Lower lobe of right lung (tissue), 2 donors: ENCODE measurements around the gene C17orf114.

Experiments used
- ATAC-seq, 2 donors: fragments of 200-7000 bp; cut with Tn5 transposase; one replicate each; pipeline ENCODE4 v1.9.1; 2020 to 2022; ENCODE audit warnings: mild to moderate bottlenecking in 2 of 2, moderate library complexity in 2 of 2
- DNase-seq: peaks from one replicate; pipeline ENCODE4 v3.0.0-alpha.2; 2020
- H3K27ac ChIP-seq: fragments of 200-600 bp; one replicate; pipeline ENCODE4 v1.8.0; 2022
- H3K27me3 ChIP-seq: fragments of 200-600 bp; one replicate; pipeline ENCODE4 v1.8.0; 2022; ENCODE audit warnings: low read depth
- H3K36me3 ChIP-seq: fragments of 200-600 bp; one replicate; pipeline ENCODE4 v1.8.0; 2022; ENCODE audit warnings: mild to moderate bottlenecking
- H3K4me1 ChIP-seq: fragments of 200-600 bp; one replicate; pipeline ENCODE4 v1.8.0; 2022
- H3K4me3 ChIP-seq: fragments of 200-600 bp; one replicate; pipeline ENCODE4 v1.8.0; 2022; ENCODE audit warnings: mild to moderate bottlenecking
- H3K9me3 ChIP-seq: fragments of 200-600 bp; one replicate; pipeline ENCODE4 v1.8.0; 2022
- CTCF ChIP-seq: fragments of 200-600 bp; IDR thresholded peaks from one replicate; pipeline ENCODE4 v1.8.0; 2022; ENCODE audit warnings: antibody characterized with exemption, mild to moderate bottlenecking
- intact Hi-C: fragments of 100-400 bp; cut with DNase I; formaldehyde crosslinking; loops from one replicate; pipeline ENCODE4 v1.11.0; 2022
- donor health status: DM: no; HTN: yes; CAD: no; lungs with severe emphysema.

C17orf114 gene

GRCh38 chr17:4822835-4823234 is 20.7 kb upstream of the C17orf114 start:
- intact Hi-C loops: no loop called here
- H3K27me3 ChIP-seq: no peaks in the 10 kb centered on the region
- H3K4me3 ChIP-seq: no peak overlapping the region
- DNase-seq (no peak), ATAC-seq (no peak)
- peaks cover 26% of the 10 kb centered on the region for H3K36me3 ChIP-seq
- no peak overlapping the region for H3K27ac ChIP-seq
- TF ChIP-seq CTCF: no peak
- no peaks in the 10 kb centered on the region for H3K4me1 ChIP-seq
- H3K9me3 ChIP-seq: no peaks in the 10 kb centered on the region

GRCh38 chr17:4818276-4818675 is 16.1 kb upstream of the C17orf114 start:
- H3K9me3 ChIP-seq: no peaks in the 10 kb centered on the region
- no peaks in the 10 kb centered on the region for H3K4me1 ChIP-seq
- peaks cover 57% of the 10 kb centered on the region for H3K36me3 ChIP-seq
- no peak overlapping the region for H3K27ac ChIP-seq
- no peak for TF ChIP-seq CTCF
- no peak overlapping the region for H3K4me3 ChIP-seq
- ATAC-seq (no peak), DNase-seq (no peak)
- intact Hi-C loops: no loop called here
- H3K27me3 ChIP-seq: no peaks in the 10 kb centered on the region

GRCh38 chr17:4816826-4817225 is 14.7 kb upstream of the C17orf114 start:
- no peak overlapping the region for H3K4me3 ChIP-seq
- peaks cover 48% of the 10 kb centered on the region for H3K36me3 ChIP-seq
- no peaks in the 10 kb centered on the region for H3K4me1 ChIP-seq
- intact Hi-C loops: no loop called here
- no peak overlapping the region for H3K27ac ChIP-seq
- no peaks in the 10 kb centered on the region for H3K9me3 ChIP-seq
- H3K27me3 ChIP-seq: no peaks in the 10 kb centered on the region
- ATAC-seq (no peak), DNase-seq (no peak)
- TF ChIP-seq CTCF: no peak

- peaks cover 62% of the 10 kb centered on the region for H3K36me3 ChIP-seq
- H3K4me3 ChIP-seq: no peak overlapping the region
- no peak overlapping the region for H3K27ac ChIP-seq
- no peaks in the 10 kb centered on the region for H3K4me1 ChIP-seq
- no peaks in the 10 kb centered on the region for H3K9me3 ChIP-seq
- intact Hi-C loops: no loop called here
- ATAC-seq: no peak
- H3K27me3 ChIP-seq: no peaks in the 10 kb centered on the region
- DNase-seq: no peak
- TF ChIP-seq CTCF: no peak
These were observed 13.0 kb upstream of the C17orf114 start for GRCh38 chr17:4815043-4815675.

- H3K9me3 ChIP-seq: no peaks in the 10 kb centered on the region
- H3K4me1 ChIP-seq: peaks cover 9% of the 10 kb centered on the region
- no peaks in the 10 kb centered on the region for H3K27me3 ChIP-seq
- no peak for TF ChIP-seq CTCF
- no peak for ATAC-seq
- H3K36me3 ChIP-seq: peaks cover 63% of the 10 kb centered on the region
- no peak overlapping the region for H3K4me3 ChIP-seq
- DNase-seq: no peak
- H3K27ac ChIP-seq: no peak overlapping the region
- intact Hi-C loops: no loop called here
These were observed 10.6 kb upstream of the C17orf114 start for GRCh38 chr17:4812690-4813089.
